HEK293 (cell line): ENCODE measurements around the gene SLC8A3.

Experiments used
- CTCF ChIP-seq: fragments of 450-650 bp; formaldehyde crosslinking; IDR thresholded peaks from 2 replicates; pipeline ENCODE4 v1.5.1; 2016; ENCODE audit warnings: missing biosample characterization, missing genetic modification characterization
- TCF7L2 ChIP-seq: IDR thresholded peaks from 2 replicates; pipeline ENCODE4 v1.6.1; 2011; ENCODE audit warnings: low read depth, mild to moderate bottlenecking, inconsistent platforms, low read length, moderate library complexity, borderline replicate concordance
- YY1 ChIP-seq: fragments of 450-650 bp; formaldehyde crosslinking; IDR thresholded peaks from 2 replicates; pipeline ENCODE4 v1.5.1; 2018; ENCODE audit warnings: missing biosample characterization, missing genetic modification characterization
- ZNF629 ChIP-seq: fragments of 450-650 bp; formaldehyde crosslinking; IDR thresholded peaks from 2 replicates; pipeline ENCODE4 v1.5.1; 2017; ENCODE audit warnings: missing biosample characterization, missing genetic modification characterization
- TF ChIP-seq, protein P1 (sequence below): fragments of 450-650 bp; formaldehyde crosslinking; IDR thresholded peaks from 2 replicates; pipeline ENCODE4 v1.5.1; 2016; ENCODE audit warnings: missing biosample characterization, missing genetic modification characterization
- TF ChIP-seq, protein P2 (sequence below): fragments of 450-650 bp; formaldehyde crosslinking; IDR thresholded peaks from 2 replicates; pipeline ENCODE4 v1.5.1; 2016; ENCODE audit warnings: missing biosample characterization, missing genetic modification characterization, low read depth

GRCh38 chr14:70149596-70150165 is 39.1 kb downstream of the SLC8A3 start:
- TF ChIP-seq YY1, result no peak
- TF ChIP-seq TCF7L2, result no peak
- TF ChIP-seq, protein P1, sequence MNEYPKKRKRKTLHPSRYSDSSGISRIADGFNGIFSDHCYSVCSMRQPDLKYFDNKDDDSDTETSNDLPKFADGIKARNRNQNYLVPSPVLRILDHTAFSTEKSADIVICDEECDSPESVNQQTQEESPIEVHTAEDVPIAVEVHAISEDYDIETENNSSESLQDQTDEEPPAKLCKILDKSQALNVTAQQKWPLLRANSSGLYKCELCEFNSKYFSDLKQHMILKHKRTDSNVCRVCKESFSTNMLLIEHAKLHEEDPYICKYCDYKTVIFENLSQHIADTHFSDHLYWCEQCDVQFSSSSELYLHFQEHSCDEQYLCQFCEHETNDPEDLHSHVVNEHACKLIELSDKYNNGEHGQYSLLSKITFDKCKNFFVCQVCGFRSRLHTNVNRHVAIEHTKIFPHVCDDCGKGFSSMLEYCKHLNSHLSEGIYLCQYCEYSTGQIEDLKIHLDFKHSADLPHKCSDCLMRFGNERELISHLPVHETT (tag by site-specific recombination), result no peak
- TF ChIP-seq CTCF (tag by site-specific recombination), result no peak
- TF ChIP-seq ZNF629, result no peak
- TF ChIP-seq, protein P2, sequence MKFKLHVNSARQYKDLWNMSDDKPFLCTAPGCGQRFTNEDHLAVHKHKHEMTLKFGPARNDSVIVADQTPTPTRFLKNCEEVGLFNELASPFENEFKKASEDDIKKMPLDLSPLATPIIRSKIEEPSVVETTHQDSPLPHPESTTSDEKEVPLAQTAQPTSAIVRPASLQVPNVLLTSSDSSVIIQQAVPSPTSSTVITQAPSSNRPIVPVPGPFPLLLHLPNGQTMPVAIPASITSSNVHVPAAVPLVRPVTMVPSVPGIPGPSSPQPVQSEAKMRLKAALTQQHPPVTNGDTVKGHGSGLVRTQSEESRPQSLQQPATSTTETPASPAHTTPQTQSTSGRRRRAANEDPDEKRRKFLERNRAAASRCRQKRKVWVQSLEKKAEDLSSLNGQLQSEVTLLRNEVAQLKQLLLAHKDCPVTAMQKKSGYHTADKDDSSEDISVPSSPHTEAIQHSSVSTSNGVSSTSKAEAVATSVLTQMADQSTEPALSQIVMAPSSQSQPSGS (tag by site-specific recombination), result no peak
